Keratinocyte (primary cell): ENCODE results near the gene FXN. TPM values are rescaled to one million over a fixed set of nuclear protein-coding genes. Genes with fewer than 3 reads are reported as not detected.

Experiments
- DNase-seq: peaks from one replicate; pipeline ENCODE4 v3.0.0-alpha.2; 2011; ENCODE audit warnings: low read depth, missing footprints, low spot score
- FAIRE-seq: peaks from 2 replicates; lab custom pipeline; 2011; peaks lifted over from hg19 to GRCh38; lab: Jason Lieb, UNC
- H2AFZ ChIP-seq: 2 replicates; pipeline ENCODE4 v1.6.0; 2012; ENCODE audit warnings: low read length, control low read depth, inconsistent platforms; ENCODE audit not compliant: control insufficient read depth
- H3K27ac ChIP-seq: 2 replicates; pipeline ENCODE4 v1.5.1; 2011; ENCODE audit warnings: low read length; ENCODE audit not compliant: control insufficient read depth, insufficient read depth
- H3K27me3 ChIP-seq: 3 replicates; pipeline ENCODE4 v1.6.0; 2011; ENCODE audit warnings: low read length; ENCODE audit not compliant: control insufficient read depth, insufficient read depth; ENCODE audit errors: extremely low read depth
- H3K36me3 ChIP-seq, 2 experiments: 2 replicates in 1 of 2; 3 replicates in 1 of 2; pipeline ENCODE4 v1.5.1; 2011; ENCODE audit warnings: low read length in 2 of 2, mild to moderate bottlenecking in 1 of 2; ENCODE audit not compliant: control insufficient read depth in 2 of 2, insufficient read depth in 2 of 2; ENCODE audit errors: extremely low read depth in 1 of 2
- H3K4me1 ChIP-seq: 3 replicates; pipeline ENCODE4 v1.5.1; 2011; ENCODE audit warnings: low read length; ENCODE audit not compliant: control insufficient read depth, insufficient read depth; ENCODE audit errors: extremely low read depth
- H3K4me2 ChIP-seq: 3 replicates; pipeline ENCODE4 v1.6.0; 2011; ENCODE audit warnings: low read depth, low read length; ENCODE audit not compliant: control insufficient read depth, insufficient read depth; ENCODE audit errors: extremely low read depth
- H3K4me3 ChIP-seq, 3 experiments: fragments of 200-600 bp in 1 of 3; sonication (generic) in 1 of 3; 2 replicates in 2 of 3; 3 replicates in 1 of 3; pipeline ENCODE4 v1.5.1; 2011 to 2016; ENCODE audit warnings: low read length in 3 of 3, mild to moderate bottlenecking in 3 of 3, control low read depth in 2 of 3, inconsistent platforms in 1 of 3, low read depth in 1 of 3, mixed read lengths in 1 of 3, mixed run types in 1 of 3, moderate library complexity in 1 of 3; ENCODE audit not compliant: control insufficient read depth in 2 of 3, insufficient read depth in 2 of 3; ENCODE audit errors: extremely low read depth in 1 of 3
- H3K79me2 ChIP-seq: 2 replicates; pipeline ENCODE4 v1.6.0; 2012; ENCODE audit warnings: low read length; ENCODE audit not compliant: control insufficient read depth, insufficient read depth
- H3K9ac ChIP-seq: 3 replicates; pipeline ENCODE4 v1.6.0; 2011; ENCODE audit warnings: low read length; ENCODE audit not compliant: control insufficient read depth, insufficient read depth; ENCODE audit errors: extremely low read depth
- H3K9me1 ChIP-seq: 3 replicates; pipeline ENCODE4 v1.6.0; 2011; ENCODE audit warnings: low read length; ENCODE audit not compliant: control insufficient read depth, insufficient read depth; ENCODE audit errors: extremely low read depth
- H3K9me3 ChIP-seq: 2 replicates; pipeline ENCODE4 v1.5.1; 2012; ENCODE audit warnings: low read depth, low read length; ENCODE audit not compliant: control insufficient read depth
- H4K20me1 ChIP-seq: 3 replicates; pipeline ENCODE4 v1.6.0; 2011; ENCODE audit warnings: low read length; ENCODE audit not compliant: control insufficient read depth, insufficient read depth; ENCODE audit errors: extremely low read depth
- CTCF ChIP-seq, 3 experiments: IDR thresholded peaks in 1 of 3; conservative IDR thresholded peaks in 1 of 3; optimal IDR thresholded peaks in 1 of 3; 2 replicates in 2 of 3; 3 replicates in 1 of 3; pipeline versions ENCODE3 to v1.5.1; 2011; ENCODE audit warnings: low read length in 3 of 3, mild to moderate bottlenecking in 3 of 3, moderate library complexity in 2 of 3, control low read depth in 1 of 3, inconsistent platforms in 1 of 3; ENCODE audit not compliant: insufficient read depth in 2 of 3; ENCODE audit errors: extremely low read depth in 1 of 3
- EZH2 ChIP-seq: IDR thresholded peaks from one replicate; pipeline ENCODE4 v1.6.1; 2012; ENCODE audit warnings: inconsistent platforms, mild to moderate bottlenecking, low read length, moderate library complexity
- dilution Hi-C: fragments of 300-500 bp; cut with MboI; formaldehyde crosslinking; loops from one replicate; pipeline ENCODE4 v1.7.0; 2020; ENCODE audit warnings: low sequenced_read_pairs; ENCODE audit not compliant: extremely low pct_ligation_motif_present
- polyA plus RNA-seq, 5 experiments: library from polyadenylated mRNA; depleted of rRNA in 3 of 5; stranded (reverse) in 3 of 5; stranded (forward) in 1 of 5; unstranded in 1 of 5; fragments of >200 nt; gene quantifications; 1 replicate in 1 of 5; 2 replicates in 3 of 5; 3 replicates in 1 of 5; pipeline versions ENCODE4 v1.2.1 to v1.2.3, GENCODE V29; 2011 to 2012; ENCODE audit warnings: missing spikeins in 2 of 5, low read depth in 1 of 5, low replicate concordance in 1 of 5

The FXN gene
- polyA plus RNA-seq, 1 donor (not counting 4 experiments of a cell fraction or from before 2014, with no cell fraction given), result 24.3 TPM

GRCh38 chr9:69013382-69013727, 22.2 kb upstream of the FXN start:
- DNase-seq (no peak), FAIRE-seq (no peak)
- dilution Hi-C loops, result no loop called here
- Histone ChIP-seq H3K9ac (no peak overlapping the region), H3K4me3 (no peak overlapping the region), H3K36me3 (no peaks in the 10 kb centered on the region), H3K4me2 (no peak overlapping the region), H3K27me3 (no peaks in the 10 kb centered on the region), H3K79me2 (no peaks in the 10 kb centered on the region), H3K9me3 (no peaks in the 10 kb centered on the region), H3K27ac (no peak overlapping the region), H2AFZ (no peak overlapping the region), H3K4me1 (peaks cover 6% of the 10 kb centered on the region), H3K9me1 (no peaks in the 10 kb centered on the region), H4K20me1 (no peaks in the 10 kb centered on the region)
- TF ChIP-seq CTCF (optimal IDR thresholded peaks at IDR 0.05 in 1 of 3, IDR thresholded peaks at IDR 0.05 in 1 of 3, conservative IDR thresholded peaks at IDR 0.05 in 1 of 3; ENCODE audit: extremely low read depth in 1 of 3, insufficient read depth in 2 of 3, low read length in 3 of 3), result no peak

GRCh38 chr9:69014013-69014412, 21.5 kb upstream of the FXN start, which contains the start of gene PRKACG:
TSS of gene PRKACG (minus strand) at chr9:69014113. CDS start at chr9:69014092, 21 bp downstream.
- no peak within 1 kb of the TSS for H3K9ac ChIP-seq
- H3K4me3 ChIP-seq, result no peak within 1 kb of the TSS
- DNase-seq, result no peak
- H3K27ac ChIP-seq, result no peak within 1 kb of the TSS
- no peaks in the 10 kb centered on the region for H3K79me2 ChIP-seq
- H4K20me1 ChIP-seq, result no peaks in the 10 kb centered on the region
- no peak for FAIRE-seq
- TF ChIP-seq CTCF (optimal IDR thresholded peaks at IDR 0.05 in 1 of 3, IDR thresholded peaks at IDR 0.05 in 1 of 3, conservative IDR thresholded peaks at IDR 0.05 in 1 of 3; ENCODE audit: extremely low read depth in 1 of 3, insufficient read depth in 2 of 3, low read length in 3 of 3) (no peak), EZH2 (no peak)
- H3K9me3 ChIP-seq, result no peaks in the 10 kb centered on the region
- no peaks in the 10 kb centered on the region for H3K36me3 ChIP-seq
- H2AFZ ChIP-seq, result no peak within 1 kb of the TSS
- no peaks in the 10 kb centered on the region for H3K27me3 ChIP-seq
- no peaks in the 10 kb centered on the region for H3K9me1 ChIP-seq
- no peak within 1 kb of the TSS for H3K4me2 ChIP-seq
- dilution Hi-C loops, result no loop called here
- H3K4me1 ChIP-seq, result peaks cover 6% of the 10 kb centered on the region
